ENCODE data around the gene CD33. TPM values are rescaled to one million over a fixed set of nuclear protein-coding genes. Genes with fewer than 3 reads are reported as not detected.

CD33 gene
- total RNA-seq, 1 donor from 2014 or later = not detected

DNA sequence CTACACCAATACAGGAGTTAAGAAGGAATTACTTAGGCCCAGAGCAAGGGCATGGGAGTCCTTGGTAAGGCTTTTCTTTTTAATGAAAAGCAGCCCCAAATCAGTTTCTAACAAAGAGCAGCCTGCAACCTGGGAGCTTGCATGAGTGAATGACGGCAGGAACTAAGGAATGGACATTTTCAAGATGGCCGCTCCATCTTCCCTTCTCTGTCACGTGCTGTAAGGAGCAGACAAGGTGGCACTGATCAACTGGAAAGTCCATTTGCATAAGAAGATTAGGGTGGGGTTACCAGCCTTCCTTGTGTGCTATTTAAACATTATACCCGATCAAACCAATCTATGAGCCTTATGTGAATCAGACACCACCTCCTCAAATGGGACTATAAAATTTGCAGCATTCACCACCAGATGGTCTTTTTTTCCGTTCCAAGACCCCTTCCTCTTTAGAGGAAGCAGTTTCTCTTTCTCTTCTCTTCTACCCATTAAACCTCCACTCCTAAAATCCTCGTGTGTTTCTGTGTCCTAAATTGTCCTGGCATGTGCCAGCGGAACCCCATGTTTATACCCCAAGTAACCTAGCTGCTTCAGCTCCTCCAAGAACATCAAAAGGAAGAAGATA lies 23.2 kb downstream of the CD33 start:
- FAIRE-seq = no peak
- no peaks in the 10 kb centered on the region for H3K27me3 ChIP-seq (ENCODE audit: control insufficient read depth, insufficient read depth, low read length)
- TF ChIP-seq CTCF (IDR thresholded peaks at IDR 0.05; ENCODE audit: insufficient read depth, low read length, severe bottlenecking) = no peak
- no peak overlapping the region for H3K4me3 ChIP-seq (ENCODE audit: low read depth, low read length)
- no peaks in the 10 kb centered on the region for H3K36me3 ChIP-seq (ENCODE audit: control insufficient read depth, insufficient read depth, low read length)
- no peak for DNase-seq (ENCODE audit: low read depth)

DNA sequence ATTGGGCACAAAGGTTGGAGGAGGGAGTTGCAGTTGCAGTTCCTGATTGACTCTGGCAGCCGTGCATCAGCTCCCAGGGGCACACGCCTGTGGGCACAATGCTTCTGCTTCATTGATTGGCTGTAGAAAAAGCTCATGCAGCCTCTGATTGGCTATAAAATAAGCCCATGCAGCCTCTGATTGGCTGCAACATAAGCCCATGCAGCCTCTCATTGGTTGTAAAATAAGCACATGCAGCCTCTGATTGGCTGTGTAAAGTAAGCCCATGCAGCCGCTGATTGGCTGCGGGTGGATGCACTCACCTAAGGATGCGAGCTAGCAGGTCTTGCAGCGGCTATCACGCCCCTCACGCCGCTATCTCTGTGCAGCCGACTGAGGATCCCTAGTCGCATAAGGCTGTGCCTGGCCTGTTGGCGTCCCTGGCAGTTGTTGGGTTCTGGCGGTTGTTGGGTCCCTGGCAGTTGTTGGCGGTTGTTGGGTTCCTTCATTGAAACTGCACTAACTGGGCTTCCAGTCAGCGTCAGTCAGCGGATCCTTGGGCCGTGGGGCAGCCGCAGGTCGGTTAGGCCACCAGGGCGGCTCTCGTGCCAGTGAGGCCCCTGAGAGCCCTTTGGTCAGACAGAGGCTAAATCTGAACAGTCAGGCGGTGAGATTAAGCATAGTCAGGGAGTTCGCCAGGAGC lies 26.0 kb downstream of the CD33 start, which contains the start of gene SIGLECL1:
Gene SIGLECL1, plus strand, starts transcription at position 295 of the 682 bp plus-strand sequence. CDS start 12,993 bp downstream, outside the sequence.
- Histone ChIP-seq H3K27me3 (ENCODE audit: control insufficient read depth, insufficient read depth, low read length) (no peaks in the 10 kb centered on the region), H3K4me3 (ENCODE audit: low read depth, low read length) (no peak within 1 kb of the TSS)
- FAIRE-seq = no peak

DNA sequence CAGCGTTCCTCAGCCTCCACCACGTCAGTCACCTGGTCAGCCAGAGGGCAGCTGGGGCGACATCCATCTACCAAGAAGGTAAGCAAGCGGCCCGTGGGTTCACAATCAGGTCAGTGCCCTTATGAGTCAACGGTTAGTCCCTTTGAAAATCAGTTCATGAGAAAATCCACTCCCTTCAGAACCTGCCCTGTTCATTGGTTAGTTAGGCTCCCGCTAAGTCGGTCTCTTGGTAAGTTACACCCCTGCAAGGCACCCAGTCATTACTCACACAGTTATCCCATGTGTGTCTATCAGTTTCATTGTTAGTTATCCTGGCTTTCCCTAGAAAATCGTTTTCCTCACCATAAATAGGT lies 26.6 kb downstream of the CD33 start:
- no peaks in the 10 kb centered on the region for H3K27me3 ChIP-seq (ENCODE audit: control insufficient read depth, insufficient read depth, low read length)
- no peaks in the 10 kb centered on the region for H3K36me3 ChIP-seq (ENCODE audit: control insufficient read depth, insufficient read depth, low read length)
- DNase-seq (ENCODE audit: low read depth) (no peak), FAIRE-seq (no peak)
- TF ChIP-seq CTCF (IDR thresholded peaks at IDR 0.05; ENCODE audit: insufficient read depth, low read length, severe bottlenecking) = no peak
- no peak overlapping the region for H3K4me3 ChIP-seq (ENCODE audit: low read depth, low read length)

More for the DNA sequence above, 26.0 kb downstream of the CD33 start, which contains the start of gene SIGLECL1:
- no peak for TF ChIP-seq CTCF (IDR thresholded peaks at IDR 0.05; ENCODE audit: insufficient read depth, low read length, severe bottlenecking)
- no peaks in the 10 kb centered on the region for H3K36me3 ChIP-seq (ENCODE audit: control insufficient read depth, insufficient read depth, low read length)
- DNase-seq (ENCODE audit: low read depth) = no peak

DNA sequence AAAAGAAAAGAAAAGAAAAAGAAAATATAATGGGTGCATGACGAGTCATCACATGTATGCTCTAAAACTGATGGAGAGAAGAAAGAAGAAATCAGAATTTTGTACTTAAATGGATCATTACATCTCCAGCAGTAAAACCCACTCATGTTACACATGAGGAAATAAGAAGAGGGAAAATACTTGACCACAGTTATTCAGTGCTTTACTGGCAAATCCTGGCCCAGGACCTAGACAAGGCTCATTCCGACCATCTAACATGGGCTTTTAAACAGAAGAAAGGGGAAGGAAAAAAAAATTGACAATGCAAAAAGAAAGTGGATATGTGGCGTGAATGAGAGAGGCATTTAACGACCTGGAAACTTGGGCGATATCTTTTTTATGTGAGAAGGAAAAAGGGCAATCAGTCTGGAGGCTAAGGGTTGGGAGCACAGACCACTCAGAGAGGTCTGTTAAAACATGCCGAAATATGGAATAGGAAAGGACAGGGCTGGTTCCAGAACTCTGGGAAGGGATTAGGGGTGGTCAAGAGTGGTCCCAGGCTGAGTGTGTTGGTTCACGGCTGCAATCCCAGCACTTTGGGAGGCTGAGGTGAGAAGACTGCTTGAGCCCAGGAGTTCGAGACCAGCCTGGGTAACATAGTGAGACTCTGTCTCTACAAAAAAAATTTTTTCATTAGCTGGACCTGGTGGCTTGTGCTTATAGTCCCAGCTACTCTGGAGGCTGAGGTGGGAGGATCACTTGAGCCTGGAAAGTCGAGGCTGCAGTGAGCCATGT lies 27.6 kb downstream of the CD33 start:
- DNase-seq (ENCODE audit: low read depth) (no peak), FAIRE-seq (no peak)
- Histone ChIP-seq H3K36me3 (ENCODE audit: control insufficient read depth, insufficient read depth, low read length) (no peaks in the 10 kb centered on the region), H3K4me3 (ENCODE audit: low read depth, low read length) (no peak overlapping the region), H3K27me3 (ENCODE audit: control insufficient read depth, insufficient read depth, low read length) (no peaks in the 10 kb centered on the region)
- TF ChIP-seq CTCF (IDR thresholded peaks at IDR 0.05; ENCODE audit: insufficient read depth, low read length, severe bottlenecking) = no peak

GRCh38 chr19:51253088-51253806 lies 28.4 kb downstream of the CD33 start:
- H3K27me3 ChIP-seq (ENCODE audit: control insufficient read depth, insufficient read depth, low read length) = no peaks in the 10 kb centered on the region
- H3K4me3 ChIP-seq (ENCODE audit: low read depth, low read length) = no peak overlapping the region
- TF ChIP-seq CTCF (IDR thresholded peaks at IDR 0.05; ENCODE audit: insufficient read depth, low read length, severe bottlenecking) = no peak
- no peak for FAIRE-seq
- no peaks in the 10 kb centered on the region for H3K36me3 ChIP-seq (ENCODE audit: control insufficient read depth, insufficient read depth, low read length)
- no peak for DNase-seq (ENCODE audit: low read depth)
